ENCODE data around the gene ANGEL2. TPM values are rescaled to one million over a fixed set of nuclear protein-coding genes. Genes with fewer than 3 reads are reported as not detected.

The ANGEL2 gene
- total RNA-seq, 2 experiments from 2014 or later: 41.3 to 51.5 TPM

- POLR2A ChIA-PET: no interaction called here
- Mint-ChIP-seq H3K4me1 (peaks cover 22% of the 10 kb centered on the region), H3K4me3 (no peak overlapping the region), H3K27ac (no peak overlapping the region), H3K27me3 (no peaks in the 10 kb centered on the region), H3K36me3 (ENCODE audit: low read depth) (no peaks in the 10 kb centered on the region), H3K9me3 (ENCODE audit: low read depth) (no peaks in the 10 kb centered on the region)
- DNase-seq (no peak), ATAC-seq (no peak)
- CTCF ChIA-PET: no interaction called here
- intact Hi-C loops (cut with DNase I, micrococcal nuclease): no loop called here
Measured at GRCh38 chr1:212983482-212983881, 32.2 kb downstream of the ANGEL2 start.

DNA sequence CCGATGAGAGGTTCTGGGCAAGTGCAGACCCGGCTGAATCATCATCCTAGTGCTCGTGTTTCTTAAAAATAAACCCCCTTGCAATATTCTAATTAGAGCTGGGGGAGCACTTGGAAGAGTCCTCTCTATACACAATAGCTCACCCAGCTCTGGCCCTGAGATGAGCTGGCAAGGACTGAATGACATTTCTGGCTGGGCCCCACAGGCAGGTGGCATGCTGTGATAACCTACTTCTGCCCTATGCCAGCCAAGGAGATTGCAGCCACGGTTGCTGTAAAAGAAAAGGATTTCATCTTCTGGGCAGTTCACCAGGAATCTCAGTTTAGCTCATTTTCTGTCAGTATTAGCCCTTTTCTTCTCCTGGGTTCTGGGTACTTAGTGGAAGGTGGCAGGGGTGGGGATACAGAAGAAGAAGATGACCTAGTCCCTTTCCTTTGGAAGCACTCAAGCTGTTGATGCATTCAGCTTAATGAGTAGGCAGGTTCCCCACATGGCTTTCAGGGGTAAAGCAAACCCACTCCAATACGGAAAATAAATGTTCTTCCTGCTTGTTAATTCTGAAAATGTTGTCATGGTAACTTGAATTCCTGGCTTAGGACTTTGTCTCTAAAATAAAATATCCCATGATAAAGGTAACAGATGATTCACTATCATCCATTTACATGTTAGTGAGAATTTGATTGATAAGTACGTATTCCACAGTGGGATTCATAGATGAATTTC, 33.1 kb downstream of the ANGEL2 start:
- ChIA-PET POLR2A (no interaction called here), CTCF (interaction anchor here (0.8 to 2.4 kb wide), 4 partner anchors 13 to 505 kb away, joined by 3 to 11 read pairs (median 6); no protein-coding TSS in a partner anchor)
- Mint-ChIP-seq H3K27ac (no peak overlapping the region), H3K4me3 (no peak overlapping the region), H3K9me3 (ENCODE audit: low read depth) (no peaks in the 10 kb centered on the region), H3K4me1 (peaks cover 24% of the 10 kb centered on the region), H3K36me3 (ENCODE audit: low read depth) (no peaks in the 10 kb centered on the region), H3K27me3 (no peaks in the 10 kb centered on the region)
- intact Hi-C loops (cut with DNase I, micrococcal nuclease): no loop called here
- DNase-seq: no peak
- no peak for ATAC-seq

- CTCF ChIA-PET: interaction anchor here (0.8 to 2.4 kb wide), 3 partner anchors 14 to 504 kb away, joined by 6 to 11 read pairs (median 7); no protein-coding TSS in a partner anchor
Measured at GRCh38 chr1:212981571-212982328, 33.9 kb downstream of the ANGEL2 start.

DNA sequence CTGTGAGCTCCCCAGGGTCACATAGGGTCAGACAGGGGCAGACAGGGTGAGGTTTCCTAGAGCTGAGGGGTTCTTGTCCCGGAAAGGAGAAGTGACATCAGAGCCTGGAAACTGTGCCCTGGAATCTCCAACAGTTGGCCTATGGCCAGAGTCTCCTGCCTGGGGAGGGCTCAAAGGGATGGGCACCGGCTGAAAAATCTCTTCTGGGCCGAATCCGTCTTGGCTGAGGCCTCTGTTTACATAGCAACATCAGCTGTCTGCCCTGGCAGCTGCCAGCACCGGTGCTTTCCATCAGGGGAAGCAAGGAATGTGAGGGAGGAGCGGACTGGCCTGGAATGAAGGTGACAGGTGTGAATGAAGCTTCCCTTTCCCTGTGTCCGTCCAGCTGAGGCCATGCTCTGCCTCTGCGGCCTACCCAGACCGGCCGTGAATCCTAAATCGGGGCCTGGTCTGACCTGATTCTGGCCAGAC, 34.6 kb downstream of the ANGEL2 start:
- Mint-ChIP-seq H3K4me1 (peaks cover 24% of the 10 kb centered on the region), H3K9me3 (ENCODE audit: low read depth) (no peaks in the 10 kb centered on the region), H3K27ac (no peak overlapping the region), H3K4me3 (no peak overlapping the region), H3K36me3 (ENCODE audit: low read depth) (no peaks in the 10 kb centered on the region), H3K27me3 (no peaks in the 10 kb centered on the region)
- DNase-seq (no peak), ATAC-seq (no peak)
- CTCF ChIA-PET: interaction anchor here (2.4 kb wide), 1 partner anchor 14 kb away, joined by 11 read pairs; no protein-coding TSS in a partner anchor
- POLR2A ChIA-PET: no interaction called here
- intact Hi-C loops (cut with DNase I, micrococcal nuclease): no loop called here

More at GRCh38 chr1:212981571-212982328, 33.9 kb downstream of the ANGEL2 start:
- no peak for ATAC-seq
- Mint-ChIP-seq H3K4me1 (peaks cover 24% of the 10 kb centered on the region), H3K27ac (no peak overlapping the region), H3K27me3 (no peaks in the 10 kb centered on the region), H3K9me3 (ENCODE audit: low read depth) (no peaks in the 10 kb centered on the region), H3K36me3 (ENCODE audit: low read depth) (no peaks in the 10 kb centered on the region), H3K4me3 (no peak overlapping the region)
- DNase-seq: no peak
- intact Hi-C loops (cut with DNase I, micrococcal nuclease): no loop called here
- POLR2A ChIA-PET: no interaction called here

- intact Hi-C loops (cut with DNase I, micrococcal nuclease): no loop called here
- peak; percentile 29 for ATAC-seq
- no peak overlapping the region for H3K4me3 Mint-ChIP-seq
Measured at GRCh38 chr1:212980123-212980785, 35.4 kb downstream of the ANGEL2 start.

DNA sequence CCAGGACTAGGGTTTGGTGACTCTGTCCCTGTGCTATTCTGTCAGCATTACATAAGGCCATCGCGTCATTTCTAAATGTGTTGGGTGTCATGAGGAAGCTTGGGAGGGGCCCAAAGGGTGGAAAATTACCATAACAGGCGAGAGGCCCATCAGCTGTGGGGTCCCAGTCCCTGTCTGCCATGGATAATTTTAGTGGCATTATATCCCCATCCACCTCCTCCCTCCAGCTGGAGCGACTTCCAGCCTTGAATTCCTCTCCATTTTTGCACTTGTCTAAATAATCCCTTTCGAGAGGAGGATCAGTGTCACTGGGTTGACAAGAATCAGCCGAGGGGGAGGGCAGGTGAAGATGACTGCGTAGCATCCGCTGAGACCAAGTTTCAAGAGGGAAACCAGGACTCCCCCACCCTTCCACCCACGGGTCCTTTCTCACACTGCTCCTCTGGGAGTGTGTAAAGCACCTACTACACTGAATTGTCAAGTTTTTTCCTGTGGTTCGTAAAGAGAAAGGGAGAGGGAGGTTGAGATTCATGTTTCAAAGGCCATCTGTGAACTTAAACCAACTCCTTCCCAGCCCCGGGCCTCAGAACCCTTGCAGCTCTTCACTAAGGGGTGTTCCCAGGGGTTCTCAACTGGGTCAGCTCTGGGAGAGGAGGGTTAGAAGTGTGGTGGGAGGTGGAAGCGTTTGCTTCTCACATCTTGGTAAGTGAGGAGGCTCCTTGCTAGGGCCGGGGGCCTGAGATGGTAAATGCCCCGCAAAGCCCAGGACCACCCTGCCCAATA, 36.1 kb downstream of the ANGEL2 start:
- intact Hi-C loops (cut with DNase I, micrococcal nuclease): no loop called here
- peaks cover 2% of the 10 kb centered on the region for H3K27me3 Mint-ChIP-seq
- peak; percentile 79 for ATAC-seq
- H3K4me1 Mint-ChIP-seq: peaks cover 24% of the 10 kb centered on the region
- peak; percentile 70 for DNase-seq
- no peak overlapping the region for H3K4me3 Mint-ChIP-seq
- ChIA-PET POLR2A (no interaction called here), CTCF (interaction anchor here (0.6 to 1.9 kb wide), 4 partner anchors 15 to 165 kb away, joined by 3 to 6 read pairs (median 4); no protein-coding TSS in a partner anchor)
- no peaks in the 10 kb centered on the region for H3K9me3 Mint-ChIP-seq (ENCODE audit: low read depth)
- no peak overlapping the region for H3K27ac Mint-ChIP-seq
- no peaks in the 10 kb centered on the region for H3K36me3 Mint-ChIP-seq (ENCODE audit: low read depth)

More at GRCh38 chr1:212980123-212980785, 35.4 kb downstream of the ANGEL2 start:
- POLR2A ChIA-PET: no interaction called here
- Mint-ChIP-seq H3K4me1 (peaks cover 24% of the 10 kb centered on the region), H3K36me3 (ENCODE audit: low read depth) (no peaks in the 10 kb centered on the region), H3K9me3 (ENCODE audit: low read depth) (no peaks in the 10 kb centered on the region), H3K27ac (no peak overlapping the region), H3K27me3 (peaks cover 2% of the 10 kb centered on the region)
- DNase-seq: peak; percentile 30
- CTCF ChIA-PET: interaction anchor here (1.0 to 2.4 kb wide), 4 partner anchors 15 to 165 kb away, joined by 3 to 11 read pairs (median 5); no protein-coding TSS in a partner anchor

DNA sequence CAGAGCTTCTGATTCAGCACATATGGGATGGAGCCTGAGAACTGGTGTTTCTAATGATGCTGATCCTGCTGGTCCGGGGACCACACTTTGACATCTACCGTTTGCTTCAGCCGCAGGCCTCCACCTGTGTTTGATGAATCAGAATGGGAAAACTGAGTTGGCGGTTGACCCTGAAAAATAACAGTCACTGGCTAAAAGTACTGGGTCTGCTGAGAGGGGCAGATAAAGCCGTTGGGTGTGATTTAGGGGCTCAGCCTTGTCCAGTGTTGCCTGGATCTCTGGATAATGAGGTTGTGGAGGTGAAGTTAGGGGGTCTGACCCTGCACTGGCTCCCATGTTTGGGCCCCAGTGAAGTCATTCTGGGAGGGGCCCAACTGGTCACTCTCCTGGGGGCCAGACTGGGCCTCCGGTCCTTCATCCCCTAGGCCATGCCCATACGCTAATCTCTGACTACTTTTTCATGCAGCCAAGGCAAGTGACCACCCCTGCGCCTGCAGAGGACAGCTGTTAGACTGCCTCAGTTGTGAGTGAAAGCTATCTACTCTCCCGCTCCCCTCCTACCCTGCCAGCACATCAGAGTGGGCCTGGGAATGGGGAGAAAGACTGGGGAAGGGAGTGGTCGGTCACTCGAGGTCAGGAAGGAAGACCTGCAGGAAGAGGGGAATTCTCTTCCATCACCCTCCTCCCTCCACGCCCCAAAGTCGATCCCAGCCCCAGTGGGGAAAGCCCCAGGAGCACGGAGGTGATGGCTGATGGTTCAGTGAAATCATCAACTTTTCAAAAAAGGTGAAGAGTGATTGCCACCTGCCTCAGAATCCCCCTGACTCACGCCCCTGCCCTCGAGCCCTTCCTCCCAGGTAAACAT, 37.7 kb downstream of the ANGEL2 start:
- Mint-ChIP-seq H3K4me3 (no peak overlapping the region), H3K27me3 (peaks cover 2% of the 10 kb centered on the region), H3K9me3 (ENCODE audit: low read depth) (no peaks in the 10 kb centered on the region), H3K27ac (peak overlapping the region; percentile 26), H3K36me3 (ENCODE audit: low read depth) (no peaks in the 10 kb centered on the region), H3K4me1 (peaks cover 24% of the 10 kb centered on the region)
- peak; percentile 38 for ATAC-seq
- peak; percentile 30 for DNase-seq
- intact Hi-C loops (cut with DNase I, micrococcal nuclease): no loop called here
- ChIA-PET POLR2A (no interaction called here), CTCF (interaction anchor here (0.5 to 1.9 kb wide), 3 partner anchors 17 to 20 kb away, joined by 4 to 6 read pairs (median 4); no protein-coding TSS in a partner anchor)

GRCh38 chr1:212976586-212976985, 39.1 kb downstream of the ANGEL2 start:
- Mint-ChIP-seq H3K36me3 (ENCODE audit: low read depth) (no peaks in the 10 kb centered on the region), H3K4me1 (peaks cover 22% of the 10 kb centered on the region), H3K27me3 (peaks cover 2% of the 10 kb centered on the region), H3K9me3 (ENCODE audit: low read depth) (no peaks in the 10 kb centered on the region), H3K4me3 (no peak overlapping the region), H3K27ac (no peak overlapping the region)
- ChIA-PET CTCF (no interaction called here), POLR2A (no interaction called here)
- DNase-seq (no peak), ATAC-seq (no peak)
- intact Hi-C loops (cut with DNase I, micrococcal nuclease): no loop called here

GRCh38 chr1:212975111-212975918, 40.4 kb downstream of the ANGEL2 start:
- DNase-seq: no peak
- CTCF ChIA-PET: interaction anchor here (0.7 kb wide), 1 partner anchor 570 kb away, joined by 4 read pairs; no protein-coding TSS in a partner anchor
- intact Hi-C loops (cut with DNase I, micrococcal nuclease): no loop called here
- ATAC-seq: no peak
- Mint-ChIP-seq H3K27me3 (peaks cover 2% of the 10 kb centered on the region), H3K4me3 (no peak overlapping the region), H3K27ac (no peak overlapping the region), H3K36me3 (ENCODE audit: low read depth) (no peaks in the 10 kb centered on the region), H3K9me3 (ENCODE audit: low read depth) (no peaks in the 10 kb centered on the region), H3K4me1 (peaks cover 20% of the 10 kb centered on the region)
- POLR2A ChIA-PET: no interaction called here

DNA sequence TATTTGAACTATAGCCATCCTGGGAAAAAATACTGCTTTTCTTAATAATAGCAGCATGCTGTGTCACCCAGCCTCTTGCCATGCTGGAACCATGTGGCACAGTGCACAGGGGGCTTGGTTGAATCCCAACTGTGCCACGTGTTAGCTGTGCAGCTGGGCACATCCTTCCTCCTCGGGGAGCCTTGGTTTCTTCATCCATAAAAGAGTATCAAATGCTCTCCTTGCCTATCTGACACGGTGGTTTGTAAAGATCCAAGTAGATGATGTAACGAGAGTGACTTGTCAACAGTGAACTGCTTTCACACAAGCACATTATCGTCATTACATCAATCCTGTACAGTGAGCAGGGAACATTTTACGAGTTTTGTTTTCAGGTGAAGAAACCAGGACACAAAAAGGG, 41.0 kb downstream of the ANGEL2 start:
- H3K4me3 Mint-ChIP-seq: no peak overlapping the region
- ATAC-seq: no peak
- no peaks in the 10 kb centered on the region for H3K9me3 Mint-ChIP-seq (ENCODE audit: low read depth)
- H3K27ac Mint-ChIP-seq: no peak overlapping the region
- CTCF ChIA-PET: no interaction called here
- no peaks in the 10 kb centered on the region for H3K36me3 Mint-ChIP-seq (ENCODE audit: low read depth)
- peaks cover 2% of the 10 kb centered on the region for H3K27me3 Mint-ChIP-seq
- POLR2A ChIA-PET: no interaction called here
- intact Hi-C loops (cut with DNase I, micrococcal nuclease): no loop called here
- no peak for DNase-seq
- peaks cover 14% of the 10 kb centered on the region for H3K4me1 Mint-ChIP-seq
